Measurements from ENCODE around the gene LRRC74A. TPM values are rescaled to one million over a fixed set of nuclear protein-coding genes. Genes with fewer than 3 reads are reported as not detected.

The LRRC74A gene
- total and polyA plus RNA-seq, 2 of the 4 experiments (the other 2 are of a cell fraction) = not detected

DNA sequence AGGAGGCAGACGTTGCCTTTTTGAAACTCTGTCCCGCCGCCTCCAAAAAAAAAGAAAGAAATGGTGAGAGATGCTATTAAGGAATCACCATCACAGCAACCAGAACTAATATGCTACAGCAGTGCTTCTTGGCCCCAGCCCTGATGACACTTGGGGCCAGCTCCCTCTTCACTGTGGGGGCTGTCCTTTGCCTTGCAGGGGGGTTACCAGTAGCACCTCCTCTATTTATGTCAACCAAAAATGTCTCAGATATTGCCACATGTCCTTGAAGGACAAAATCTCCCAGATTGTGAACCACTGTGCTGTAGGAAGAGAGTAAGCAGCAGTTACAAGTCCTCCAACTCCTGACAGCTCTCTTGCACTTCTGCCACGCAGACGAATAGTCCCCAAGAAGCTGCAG is 76.4 kb downstream of the LRRC74A start:
- BruUV-seq (replicated peaks) = no TSS peak
- Histone ChIP-seq H3K9ac (ENCODE audit: low read depth, low read length) (peak overlapping the region; percentile 4; the same call in 1 of the 2 replicates), H3K79me1 (ENCODE audit: low read depth in 1 of 2, low read length in 2 of 2) (no peaks in the 10 kb centered on the region), H3K4me2 (ENCODE audit: low read depth, low read length) (no peak overlapping the region), H3K56ac (ENCODE audit: extremely low read depth, insufficient read depth, low read length) (no peak overlapping the region), H4K8ac (ENCODE audit: low read depth in 2 of 2, low read length in 2 of 2) (peak overlapping the region in 1 of 2 experiments; percentile 51; a peak in 1 of 4 replicates), H2BK5ac (ENCODE audit: low read depth, low read length, poor library complexity, severe bottlenecking) (peak overlapping the region; percentile 1), H3K14ac (replicated peaks; ENCODE audit: low read depth, low read length) (0 out of 2 replicates have a peak overlapping the region, but pooled peaks have one; percentile 20), H4K91ac (ENCODE audit: insufficient read depth, low read depth, low read length) (peak overlapping the region; percentile 64; the same call in 1 of the 2 replicates), H2BK15ac (ENCODE audit: low read depth, low read length) (peak overlapping the region; percentile 28; the same call in 1 of the 3 replicates), H3K36me3 (ENCODE audit: control insufficient read depth, insufficient read depth, low read length) (no peaks in the 10 kb centered on the region), H3K27ac (ENCODE audit: insufficient read depth, low read length) (peak overlapping the region; percentile 26; the same call in 1 of the 2 replicates), H3K4me1 (ENCODE audit: control insufficient read depth, insufficient read depth, low read length) (peaks cover 29% of the 10 kb centered on the region), H2BK20ac (ENCODE audit: low read depth, low read length) (peak overlapping the region; percentile 47), H2AK5ac (ENCODE audit: low read depth, low read length) (peak overlapping the region; percentile 78), H2AFZ (replicated peaks; ENCODE audit: low read length, poor library complexity) (no peak overlapping the region), H3K9me3 (ENCODE audit: control insufficient read depth, insufficient read depth, low read length) (0 out of 2 replicates have a peak, but pooled peaks cover 2% of the 10 kb centered on the region), H3K4ac (ENCODE audit: low read depth, low read length) (peak overlapping the region; percentile 3), H3K23ac (ENCODE audit: low read depth, low read length) (no peak overlapping the region), H3K9me1 (ENCODE audit: insufficient read depth, low read length) (peaks cover 18% of the 10 kb centered on the region), H2BK120ac (ENCODE audit: low read depth, low read length) (peak overlapping the region; percentile 50), H4K20me1 (ENCODE audit: insufficient read depth, low read length) (peaks cover 5% of the 10 kb centered on the region), H3K4me3 (ENCODE audit: insufficient read depth, low read depth, low read length) (no peak overlapping the region), H2AK9ac (replicated peaks; ENCODE audit: low read depth, low read length, poor library complexity) (no peak overlapping the region), H4K5ac (ENCODE audit: low read depth, low read length) (peak overlapping the region; percentile 5; the same call in 1 of the 2 replicates), H3K27me3 (ENCODE audit: control insufficient read depth, insufficient read depth, low read length) (no peaks in the 10 kb centered on the region), H3K18ac (ENCODE audit: low read depth, low read length) (peak overlapping the region; percentile 17; the same call in 1 of the 2 replicates)
- no CpG with 5 or more reads among the region's 5 CpGs for WGBS, 2 experiments (ENCODE audit: extremely low coverage in 2 of 2, insufficient read length in 1 of 2)
- no peak for ATAC-seq (ENCODE audit: low read depth)
- in situ Hi-C loops (cut with MboI; ENCODE audit: low sequenced_read_pairs) (no loop called here), intact Hi-C loops (cut with micrococcal nuclease) (no loop called here), dilution Hi-C loops (cut with HindIII; ENCODE audit: low sequenced_read_pairs, unreplicated experiment) (no loop called here)
- DNase-seq = no peak
- ChIA-PET CTCF (no interaction called here), POLR2A (ENCODE audit: unreplicated experiment) (no interaction called here)
- TF ChIP-seq, protein P1, sequence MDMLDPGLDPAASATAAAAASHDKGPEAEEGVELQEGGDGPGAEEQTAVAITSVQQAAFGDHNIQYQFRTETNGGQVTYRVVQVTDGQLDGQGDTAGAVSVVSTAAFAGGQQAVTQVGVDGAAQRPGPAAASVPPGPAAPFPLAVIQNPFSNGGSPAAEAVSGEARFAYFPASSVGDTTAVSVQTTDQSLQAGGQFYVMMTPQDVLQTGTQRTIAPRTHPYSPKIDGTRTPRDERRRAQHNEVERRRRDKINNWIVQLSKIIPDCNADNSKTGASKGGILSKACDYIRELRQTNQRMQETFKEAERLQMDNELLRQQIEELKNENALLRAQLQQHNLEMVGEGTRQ (IDR thresholded peaks at IDR 0.05; ENCODE audit: low read depth, low read length) = no peak
- TF ChIP-seq MAFK (IDR thresholded peaks at IDR 0.05; ENCODE audit: low read depth, low read length) = no peak
- TF ChIP-seq FOS (IDR thresholded peaks at IDR 0.05; ENCODE audit: low read depth, low read length) = no peak
- TF ChIP-seq MAZ (IDR thresholded peaks at IDR 0.05; ENCODE audit: borderline replicate concordance, low read depth, low read length) = no peak
- TF ChIP-seq, protein P2, sequence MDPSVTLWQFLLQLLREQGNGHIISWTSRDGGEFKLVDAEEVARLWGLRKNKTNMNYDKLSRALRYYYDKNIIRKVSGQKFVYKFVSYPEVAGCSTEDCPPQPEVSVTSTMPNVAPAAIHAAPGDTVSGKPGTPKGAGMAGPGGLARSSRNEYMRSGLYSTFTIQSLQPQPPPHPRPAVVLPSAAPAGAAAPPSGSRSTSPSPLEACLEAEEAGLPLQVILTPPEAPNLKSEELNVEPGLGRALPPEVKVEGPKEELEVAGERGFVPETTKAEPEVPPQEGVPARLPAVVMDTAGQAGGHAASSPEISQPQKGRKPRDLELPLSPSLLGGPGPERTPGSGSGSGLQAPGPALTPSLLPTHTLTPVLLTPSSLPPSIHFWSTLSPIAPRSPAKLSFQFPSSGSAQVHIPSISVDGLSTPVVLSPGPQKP (IDR thresholded peaks at IDR 0.05; ENCODE audit: borderline replicate concordance, low read depth, low read length) = no peak
- no peak for TF ChIP-seq BHLHE40 (IDR thresholded peaks at IDR 0.05; ENCODE audit: low read depth, low read length)

Data from IMR-90 (cell line).